Gastroesophageal sphincter (tissue), 3 donors: ENCODE measurements around the gene MYH6.

Source experiments
- EP300 ChIP-seq: sonication (generic); formaldehyde crosslinking; IDR thresholded peaks from one replicate; pipeline ENCODE4 v1.6.1; 2017; ENCODE audit warnings: antibody characterized with exemption, mild to moderate bottlenecking
- POLR2AphosphoS5 ChIP-seq: sonication (generic); formaldehyde crosslinking; IDR thresholded peaks from one replicate; pipeline ENCODE4 v1.6.1; 2017; ENCODE audit warnings: antibody characterized with exemption
- TF ChIP-seq, protein P1 (sequence below), 4 experiments: fragments of 200-600 bp in 2 of 4; fragments of 450-650 bp in 2 of 4; sonication (generic) in 1 of 4; IDR thresholded peaks; one replicate each; pipeline ENCODE4 v1.5.1; 2017 to 2019; ENCODE audit warnings: antibody characterized with exemption in 4 of 4, mild to moderate bottlenecking in 2 of 4, moderate library complexity in 2 of 4

DNA sequence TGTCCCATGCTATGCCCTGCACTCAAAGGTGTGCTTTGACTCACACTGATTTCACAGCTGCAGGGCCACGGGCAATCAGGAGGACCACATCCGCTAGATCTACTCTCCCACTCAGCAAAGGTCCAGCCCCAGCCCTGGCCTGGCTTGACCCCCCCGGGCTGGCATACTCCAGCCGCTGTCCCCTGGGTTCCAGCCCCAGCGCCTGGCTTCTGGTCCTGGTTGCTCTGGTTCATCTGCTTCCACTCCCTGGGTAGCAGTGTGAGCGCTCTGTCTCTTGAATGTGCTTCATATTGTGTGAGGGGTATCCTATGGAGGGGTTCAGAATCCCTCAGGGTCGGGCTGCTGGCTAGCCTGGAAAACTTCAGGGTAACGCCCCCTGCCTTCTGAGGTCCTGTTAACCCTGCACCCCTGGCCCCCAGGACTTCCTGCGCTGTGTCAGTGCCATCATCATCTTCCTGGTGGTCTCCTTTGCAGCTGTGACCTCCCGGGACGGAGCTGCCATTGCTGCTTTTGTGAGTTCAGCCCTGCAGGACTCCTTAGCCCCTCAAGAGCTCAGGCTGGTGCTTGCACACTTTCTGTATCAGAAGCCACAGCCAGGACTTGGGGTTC lies 29.4 kb downstream of the MYH6 start:
- TF ChIP-seq, protein P1, sequence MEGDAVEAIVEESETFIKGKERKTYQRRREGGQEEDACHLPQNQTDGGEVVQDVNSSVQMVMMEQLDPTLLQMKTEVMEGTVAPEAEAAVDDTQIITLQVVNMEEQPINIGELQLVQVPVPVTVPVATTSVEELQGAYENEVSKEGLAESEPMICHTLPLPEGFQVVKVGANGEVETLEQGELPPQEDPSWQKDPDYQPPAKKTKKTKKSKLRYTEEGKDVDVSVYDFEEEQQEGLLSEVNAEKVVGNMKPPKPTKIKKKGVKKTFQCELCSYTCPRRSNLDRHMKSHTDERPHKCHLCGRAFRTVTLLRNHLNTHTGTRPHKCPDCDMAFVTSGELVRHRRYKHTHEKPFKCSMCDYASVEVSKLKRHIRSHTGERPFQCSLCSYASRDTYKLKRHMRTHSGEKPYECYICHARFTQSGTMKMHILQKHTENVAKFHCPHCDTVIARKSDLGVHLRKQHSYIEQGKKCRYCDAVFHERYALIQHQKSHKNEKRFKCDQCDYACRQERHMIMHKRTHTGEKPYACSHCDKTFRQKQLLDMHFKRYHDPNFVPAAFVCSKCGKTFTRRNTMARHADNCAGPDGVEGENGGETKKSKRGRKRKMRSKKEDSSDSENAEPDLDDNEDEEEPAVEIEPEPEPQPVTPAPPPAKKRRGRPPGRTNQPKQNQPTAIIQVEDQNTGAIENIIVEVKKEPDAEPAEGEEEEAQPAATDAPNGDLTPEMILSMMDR (IDR thresholded peaks at IDR 0.05): no peak
- no peak for TF ChIP-seq POLR2AphosphoS5
- no peak for TF ChIP-seq EP300
